HFF-Myc (cell line): Measurements from ENCODE around the gene SKIC8.
A peak's percentile ranks its signal among the peaks of the same experiment; 100 is the strongest.

Experiments
- DNase-seq: peaks from one replicate; pipeline ENCODE4 v3.0.0-alpha.2; 2011; ENCODE audit warnings: low read depth; ENCODE audit errors: extremely low read depth
- H3K4me3 ChIP-seq: replicated peaks from 2 replicates; pipeline ENCODE4 v1.5.1; 2011; ENCODE audit warnings: low read depth, mild to moderate bottlenecking, control low read depth, low read length
- TF ChIP-seq, protein P1 (sequence below): IDR thresholded peaks from 2 replicates; pipeline ENCODE4 v1.5.1; 2012; ENCODE audit warnings: mild to moderate bottlenecking, low read depth, low read length, control low read depth; ENCODE audit errors: missing control alignments

SKIC8 gene

GRCh38 chr15:78266806-78267205, 32.6 kb downstream of the SKIC8 start:
- TF ChIP-seq, protein P1, sequence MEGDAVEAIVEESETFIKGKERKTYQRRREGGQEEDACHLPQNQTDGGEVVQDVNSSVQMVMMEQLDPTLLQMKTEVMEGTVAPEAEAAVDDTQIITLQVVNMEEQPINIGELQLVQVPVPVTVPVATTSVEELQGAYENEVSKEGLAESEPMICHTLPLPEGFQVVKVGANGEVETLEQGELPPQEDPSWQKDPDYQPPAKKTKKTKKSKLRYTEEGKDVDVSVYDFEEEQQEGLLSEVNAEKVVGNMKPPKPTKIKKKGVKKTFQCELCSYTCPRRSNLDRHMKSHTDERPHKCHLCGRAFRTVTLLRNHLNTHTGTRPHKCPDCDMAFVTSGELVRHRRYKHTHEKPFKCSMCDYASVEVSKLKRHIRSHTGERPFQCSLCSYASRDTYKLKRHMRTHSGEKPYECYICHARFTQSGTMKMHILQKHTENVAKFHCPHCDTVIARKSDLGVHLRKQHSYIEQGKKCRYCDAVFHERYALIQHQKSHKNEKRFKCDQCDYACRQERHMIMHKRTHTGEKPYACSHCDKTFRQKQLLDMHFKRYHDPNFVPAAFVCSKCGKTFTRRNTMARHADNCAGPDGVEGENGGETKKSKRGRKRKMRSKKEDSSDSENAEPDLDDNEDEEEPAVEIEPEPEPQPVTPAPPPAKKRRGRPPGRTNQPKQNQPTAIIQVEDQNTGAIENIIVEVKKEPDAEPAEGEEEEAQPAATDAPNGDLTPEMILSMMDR: no peak
- H3K4me3 ChIP-seq: no peak overlapping the region
- no peak for DNase-seq

- TF ChIP-seq, protein P1: no peak
- no peak overlapping the region for H3K4me3 ChIP-seq
- no peak for DNase-seq
Observed at GRCh38 chr15:78266229-78266628, 33.2 kb downstream of the SKIC8 start.

GRCh38 chr15:78265752-78266224, 33.6 kb downstream of the SKIC8 start:
- no peak overlapping the region for H3K4me3 ChIP-seq
- peak; percentile 39 for DNase-seq
- TF ChIP-seq, protein P1: no peak

DNA sequence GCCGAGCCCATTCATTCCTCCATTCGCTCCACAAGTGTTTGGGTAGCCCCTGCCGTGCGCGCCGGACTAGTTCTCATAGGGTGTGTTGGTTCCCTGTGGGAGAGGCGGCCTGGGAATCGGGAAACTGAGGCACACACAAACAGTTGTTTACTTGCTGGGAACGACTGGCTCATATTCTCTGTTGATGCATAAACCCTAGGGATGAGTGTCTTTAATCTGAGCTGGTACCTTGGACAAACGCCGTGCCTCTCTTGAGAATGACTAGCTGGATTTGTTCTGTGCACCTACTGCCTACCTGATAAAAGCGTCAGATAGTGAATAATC, 34.3 kb downstream of the SKIC8 start:
- no peak for DNase-seq
- peak overlapping the region; percentile 24; the same call in 1 of the 2 replicates for H3K4me3 ChIP-seq
- TF ChIP-seq, protein P1: no peak

DNA sequence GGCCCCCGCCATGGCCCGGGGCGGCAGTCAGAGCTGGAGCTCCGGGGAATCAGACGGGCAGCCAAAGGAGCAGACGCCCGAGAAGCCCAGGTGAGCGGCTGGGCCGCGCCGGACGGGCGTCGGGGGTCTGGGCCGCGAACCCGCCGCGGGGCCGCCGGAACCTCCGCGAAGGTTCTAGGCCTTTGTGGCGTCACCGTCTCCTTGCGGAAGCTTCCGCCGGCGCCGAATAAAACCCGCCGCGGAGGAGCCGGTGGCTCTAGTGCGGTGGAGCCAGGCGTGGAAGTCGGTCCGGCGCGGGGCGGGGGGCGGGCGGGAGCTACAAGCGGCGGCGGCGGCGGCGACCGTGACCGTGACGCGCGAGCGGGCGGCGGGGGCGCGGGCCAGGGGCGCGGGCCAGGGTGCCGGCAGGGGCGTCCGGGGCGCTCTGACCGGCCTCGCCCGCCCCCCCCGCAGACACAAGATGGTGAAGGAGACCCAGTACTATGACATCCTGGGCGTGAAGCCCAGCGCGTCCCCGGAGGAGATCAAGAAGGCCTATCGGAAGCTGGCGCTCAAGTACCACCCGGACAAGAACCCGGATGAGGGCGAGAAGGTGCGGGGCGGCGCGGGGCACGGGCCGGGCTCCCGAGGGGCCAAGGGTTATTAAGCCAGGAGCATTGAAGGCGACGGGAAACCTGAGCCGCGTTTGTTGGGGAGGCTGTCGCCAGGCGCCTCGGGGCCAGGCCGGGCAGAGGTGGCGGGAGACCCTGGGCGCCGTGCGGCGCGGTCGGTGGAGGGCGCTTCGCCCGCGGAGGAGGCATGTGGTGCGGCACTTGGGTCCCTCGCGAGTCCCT, 34.9 kb downstream of the SKIC8 start, which contains the start of gene DNAJA4:
Gene DNAJA4 (plus strand): TSS at position 259 of the 833 bp plus-strand sequence. CDS start 202 bp downstream, at position 461.
- DNase-seq: no peak
- TF ChIP-seq, protein P1: no peak
- H3K4me3 ChIP-seq: peak within 1 kb of the TSS; percentile 24

DNA sequence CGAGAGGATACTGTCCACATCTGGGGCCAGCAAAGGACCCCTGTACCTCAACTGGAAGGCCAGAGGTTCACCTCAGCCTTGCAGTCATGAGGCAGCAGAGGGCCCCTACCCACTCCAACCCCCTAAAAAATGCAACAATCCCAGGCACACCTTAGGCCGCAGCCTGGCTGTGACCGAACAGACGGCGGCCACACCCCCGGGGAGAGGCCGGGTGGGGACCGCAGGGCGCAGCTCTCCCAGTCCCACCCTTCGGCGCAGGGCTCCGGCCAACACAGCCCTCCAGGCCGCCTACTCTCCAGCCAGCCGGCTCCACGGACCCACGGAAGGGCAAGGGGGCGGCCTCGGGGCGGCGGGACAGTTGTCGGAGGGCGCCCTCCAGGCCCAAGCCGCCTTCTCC, 35.5 kb downstream of the SKIC8 start:
- TF ChIP-seq, protein P1: no peak
- H3K4me3 ChIP-seq: no peak overlapping the region
- DNase-seq: no peak
